Measurements from ENCODE around the gene MS4A18. TPM values are rescaled to one million over a fixed set of nuclear protein-coding genes. Genes with fewer than 3 reads are reported as not detected.
"Not testable (repeated sequence)": the region's sequence is repeated elsewhere in the genome, so short reads cannot be mapped to it uniquely, and the experiment has no call there.

Gene MS4A18
- total RNA-seq (2014; rRNA removed; shearing (Covaris generic)) = not detected in 2 replicates

DNA sequence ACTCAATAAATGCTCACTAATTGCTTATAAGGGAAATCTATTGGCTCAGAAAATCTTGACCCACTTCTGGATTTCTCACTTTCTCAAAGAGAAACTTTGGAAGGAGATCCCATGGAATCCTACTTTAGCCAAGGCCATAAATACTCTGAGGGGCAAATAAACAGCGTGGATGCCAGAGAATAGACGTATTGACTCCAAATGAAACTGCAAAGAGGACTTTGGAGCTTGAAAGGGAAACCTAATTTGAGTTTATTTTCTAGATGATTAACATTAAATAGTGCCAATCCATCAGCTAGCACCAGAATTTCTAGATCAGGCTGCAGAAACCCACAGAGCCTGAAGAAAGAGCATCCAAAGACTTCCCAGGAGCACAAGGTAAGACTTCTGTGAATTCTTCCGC lies at the start of gene MS4A18:
Gene MS4A18 (plus strand): TSS at position 301 of the 400 bp plus-strand sequence.
- Histone ChIP-seq H3K4me3 (no peak within 1 kb of the TSS), H3K4me1 (no peaks in the 10 kb centered on the region), H3K9me3 (replicated peaks) (no peaks in the 10 kb centered on the region), H3K36me3 (no peaks in the 10 kb centered on the region), H3K27ac (no peak within 1 kb of the TSS), H3K27me3 (no peaks in the 10 kb centered on the region; the same call in 1 of the 2 replicates)
- no peak for DNase-seq

- not testable (repeated sequence) for DNase-seq; H3K36me3 ChIP-seq; H3K4me1 ChIP-seq; H3K27me3 ChIP-seq; H3K27ac ChIP-seq; H3K4me3 ChIP-seq; H3K9me3 ChIP-seq (replicated peaks)
Observed at GRCh38 chr11:60678231-60678630, 46.3 kb upstream of the MS4A18 start.

GRCh38 chr11:60679879-60680278 lies 44.6 kb upstream of the MS4A18 start:
- no peaks in the 10 kb centered on the region for H3K36me3 ChIP-seq
- H3K9me3 ChIP-seq (replicated peaks) = no peaks in the 10 kb centered on the region
- no peaks in the 10 kb centered on the region for H3K27me3 ChIP-seq
- no peak overlapping the region for H3K27ac ChIP-seq
- H3K4me1 ChIP-seq = no peaks in the 10 kb centered on the region
- no peak for DNase-seq
- H3K4me3 ChIP-seq = no peak overlapping the region

- DNase-seq = no peak
- Histone ChIP-seq H3K4me3 (no peak overlapping the region), H3K36me3 (no peaks in the 10 kb centered on the region), H3K27me3 (no peaks in the 10 kb centered on the region), H3K9me3 (replicated peaks) (no peaks in the 10 kb centered on the region), H3K27ac (no peak overlapping the region), H3K4me1 (no peaks in the 10 kb centered on the region)
Observed at GRCh38 chr11:60680455-60681119, 43.9 kb upstream of the MS4A18 start.

DNA sequence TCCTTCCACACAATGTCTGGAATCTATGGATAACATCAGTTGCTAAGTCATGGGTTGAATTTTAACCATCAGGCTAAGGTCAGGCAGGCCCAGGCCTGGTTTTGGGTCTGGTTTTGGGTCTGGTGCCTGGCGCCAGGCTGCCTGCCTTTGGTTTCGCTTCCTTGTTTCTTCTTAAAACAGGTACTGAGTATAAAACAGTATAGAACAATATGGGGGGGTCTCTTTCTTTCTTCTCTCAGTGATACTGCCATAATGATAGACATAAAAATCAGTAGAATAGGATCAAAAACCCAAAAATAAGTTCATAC lies 40.0 kb upstream of the MS4A18 start:
- not testable (repeated sequence) for H3K9me3 ChIP-seq (replicated peaks); H3K36me3 ChIP-seq; H3K27me3 ChIP-seq; DNase-seq; H3K4me3 ChIP-seq; H3K27ac ChIP-seq; H3K4me1 ChIP-seq

DNA sequence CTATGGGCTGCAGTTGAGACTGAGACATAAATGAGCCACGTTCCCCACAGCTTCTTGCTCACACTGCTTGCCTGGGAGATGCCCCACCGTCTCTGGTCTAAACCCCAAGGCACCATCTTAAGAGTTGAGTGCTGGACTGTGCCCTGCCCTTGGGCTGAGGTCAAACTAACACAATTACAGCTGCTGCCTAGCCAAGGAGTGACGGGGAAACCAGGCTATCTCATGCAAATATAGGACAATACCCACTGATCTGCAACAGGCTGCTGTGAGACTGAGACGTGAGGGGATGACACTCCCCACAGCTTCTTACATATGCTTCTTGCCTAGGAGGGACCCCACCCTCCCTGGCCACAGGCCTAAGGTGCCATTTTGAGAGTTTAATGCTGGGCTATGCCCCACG lies 32.9 kb upstream of the MS4A18 start:
- H3K4me1 ChIP-seq = no peaks in the 10 kb centered on the region
- H3K4me3 ChIP-seq = no peak overlapping the region
- no peaks in the 10 kb centered on the region for H3K36me3 ChIP-seq
- no peak for DNase-seq
- no peaks in the 10 kb centered on the region for H3K27me3 ChIP-seq
- H3K27ac ChIP-seq = no peak overlapping the region
- H3K9me3 ChIP-seq (replicated peaks) = no peaks in the 10 kb centered on the region

DNA sequence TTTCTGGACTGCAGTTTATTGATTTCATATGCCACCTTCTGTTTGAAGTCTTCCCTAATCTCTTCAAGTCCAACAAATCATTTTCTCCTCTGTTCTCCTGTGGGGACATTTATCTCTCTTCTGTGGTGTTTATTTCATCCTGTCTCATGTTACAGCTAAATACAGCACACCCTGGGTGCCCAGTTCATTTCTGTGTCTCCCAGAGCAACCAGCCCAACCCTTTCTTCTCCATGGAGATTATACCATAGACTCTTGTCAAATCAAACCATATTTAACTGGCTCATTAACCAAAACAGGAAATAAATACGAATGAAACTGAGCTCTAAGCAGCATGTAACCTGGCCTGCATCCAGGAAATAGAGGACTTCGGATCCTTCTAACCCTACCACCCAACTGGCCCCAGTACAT lies 25.2 kb upstream of the MS4A18 start, which contains the start of gene MS4A8:
Gene MS4A8 (plus strand): TSS at position 329 of the 408 bp plus-strand sequence. CDS start 1,249 bp downstream, outside the sequence.
- Histone ChIP-seq H3K27me3 (no peaks in the 10 kb centered on the region), H3K4me3 (no peak within 1 kb of the TSS), H3K9me3 (replicated peaks) (no peaks in the 10 kb centered on the region), H3K27ac (no peak within 1 kb of the TSS), H3K4me1 (no peaks in the 10 kb centered on the region), H3K36me3 (no peaks in the 10 kb centered on the region)
- peak in 1 of 2 experiments; percentile 9 for DNase-seq

DNA sequence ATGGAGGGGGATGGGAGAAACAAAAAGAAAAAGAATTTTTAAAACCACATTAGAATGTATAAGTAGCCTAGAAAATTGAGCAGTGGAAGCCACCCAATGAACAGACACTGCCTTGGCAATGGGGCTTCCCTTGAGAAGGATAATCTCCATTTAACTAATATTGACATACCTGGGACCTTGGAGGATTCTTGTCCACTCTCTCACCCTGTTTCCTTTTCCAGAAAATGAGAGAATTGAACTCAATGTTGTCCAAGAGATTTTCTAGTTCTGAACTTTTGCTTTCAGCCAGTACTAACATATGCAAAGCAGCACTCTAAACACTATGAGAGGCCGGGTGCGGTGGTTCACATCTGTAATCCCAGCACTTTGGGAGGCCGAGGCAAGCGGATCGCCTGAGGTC lies 24.6 kb upstream of the MS4A18 start:
- Histone ChIP-seq H3K4me1 (no peaks in the 10 kb centered on the region), H3K27ac (no peak overlapping the region), H3K27me3 (no peaks in the 10 kb centered on the region), H3K4me3 (no peak overlapping the region), H3K36me3 (no peaks in the 10 kb centered on the region), H3K9me3 (replicated peaks) (no peaks in the 10 kb centered on the region)
- no peak for DNase-seq

GRCh38 chr11:60700689-60701468 lies 23.6 kb upstream of the MS4A18 start:
- Histone ChIP-seq H3K36me3 (no peaks in the 10 kb centered on the region), H3K4me3 (no peak overlapping the region), H3K4me1 (no peaks in the 10 kb centered on the region), H3K9me3 (replicated peaks) (no peaks in the 10 kb centered on the region), H3K27ac (no peak overlapping the region), H3K27me3 (no peaks in the 10 kb centered on the region)
- DNase-seq = peak in 1 of 2 experiments; percentile 34

GRCh38 chr11:60701469-60701818 lies 23.1 kb upstream of the MS4A18 start:
- no peaks in the 10 kb centered on the region for H3K9me3 ChIP-seq (replicated peaks)
- no peaks in the 10 kb centered on the region for H3K4me1 ChIP-seq
- H3K36me3 ChIP-seq = no peaks in the 10 kb centered on the region
- H3K27me3 ChIP-seq = no peaks in the 10 kb centered on the region
- H3K4me3 ChIP-seq = no peak overlapping the region
- no peak for DNase-seq
- H3K27ac ChIP-seq = no peak overlapping the region

DNA sequence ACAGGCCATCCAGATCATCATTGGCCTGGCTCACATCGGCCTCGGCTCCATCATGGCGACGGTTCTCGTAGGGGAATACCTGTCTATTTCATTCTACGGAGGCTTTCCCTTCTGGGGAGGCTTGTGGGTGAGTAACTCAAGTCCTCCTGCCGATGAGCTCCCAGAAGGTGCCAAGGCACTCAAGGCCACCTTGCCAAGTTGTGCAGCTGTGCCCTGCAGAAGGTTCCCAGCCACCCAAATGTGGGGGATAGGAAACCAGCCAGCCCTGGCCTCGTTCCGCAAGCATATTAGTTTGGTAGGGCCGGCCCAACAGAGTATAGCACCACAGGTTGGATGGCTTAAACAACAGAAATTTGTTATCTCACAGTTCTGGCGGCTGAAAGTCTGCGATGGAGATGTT lies 21.1 kb upstream of the MS4A18 start:
- H3K4me3 ChIP-seq = no peak overlapping the region
- H3K9me3 ChIP-seq (replicated peaks) = no peaks in the 10 kb centered on the region
- H3K36me3 ChIP-seq = no peaks in the 10 kb centered on the region
- DNase-seq = no peak
- H3K27me3 ChIP-seq = no peaks in the 10 kb centered on the region
- H3K27ac ChIP-seq = no peak overlapping the region
- no peaks in the 10 kb centered on the region for H3K4me1 ChIP-seq

DNA sequence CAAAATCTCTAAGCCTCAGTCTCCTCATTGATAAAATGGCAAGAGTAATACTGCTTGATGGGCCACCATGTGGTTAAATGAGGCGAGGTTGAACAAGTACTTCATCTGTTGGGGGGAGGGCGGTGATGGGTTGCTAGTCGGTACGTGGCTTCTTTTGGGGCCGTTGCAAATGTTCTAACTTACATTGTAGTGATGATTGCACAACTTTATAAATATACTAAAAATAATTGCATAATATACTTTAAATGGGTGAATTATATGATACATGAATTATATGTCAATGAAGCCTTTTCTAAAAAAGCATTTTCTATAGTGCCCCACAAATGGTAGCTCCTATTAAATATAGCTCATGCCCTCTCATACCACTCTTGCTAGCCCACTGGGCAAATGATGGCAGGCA lies 18.6 kb upstream of the MS4A18 start:
- no peaks in the 10 kb centered on the region for H3K36me3 ChIP-seq
- no peak for DNase-seq
- H3K27ac ChIP-seq = no peak overlapping the region
- H3K9me3 ChIP-seq (replicated peaks) = no peaks in the 10 kb centered on the region
- H3K4me3 ChIP-seq = no peak overlapping the region
- no peaks in the 10 kb centered on the region for H3K4me1 ChIP-seq
- no peaks in the 10 kb centered on the region for H3K27me3 ChIP-seq

- DNase-seq = no peak
- Histone ChIP-seq H3K9me3 (replicated peaks) (no peaks in the 10 kb centered on the region), H3K4me1 (no peaks in the 10 kb centered on the region), H3K27me3 (no peaks in the 10 kb centered on the region), H3K36me3 (no peaks in the 10 kb centered on the region), H3K27ac (no peak overlapping the region), H3K4me3 (no peak overlapping the region)
Observed at GRCh38 chr11:60706931-60707330, 17.6 kb upstream of the MS4A18 start.

GRCh38 chr11:60710482-60710881 lies 14.0 kb upstream of the MS4A18 start:
- no peaks in the 10 kb centered on the region for H3K9me3 ChIP-seq (replicated peaks)
- H3K4me3 ChIP-seq = no peak overlapping the region
- DNase-seq = no peak
- no peak overlapping the region for H3K27ac ChIP-seq
- H3K27me3 ChIP-seq = no peaks in the 10 kb centered on the region
- H3K36me3 ChIP-seq = no peaks in the 10 kb centered on the region
- H3K4me1 ChIP-seq = no peaks in the 10 kb centered on the region

DNA sequence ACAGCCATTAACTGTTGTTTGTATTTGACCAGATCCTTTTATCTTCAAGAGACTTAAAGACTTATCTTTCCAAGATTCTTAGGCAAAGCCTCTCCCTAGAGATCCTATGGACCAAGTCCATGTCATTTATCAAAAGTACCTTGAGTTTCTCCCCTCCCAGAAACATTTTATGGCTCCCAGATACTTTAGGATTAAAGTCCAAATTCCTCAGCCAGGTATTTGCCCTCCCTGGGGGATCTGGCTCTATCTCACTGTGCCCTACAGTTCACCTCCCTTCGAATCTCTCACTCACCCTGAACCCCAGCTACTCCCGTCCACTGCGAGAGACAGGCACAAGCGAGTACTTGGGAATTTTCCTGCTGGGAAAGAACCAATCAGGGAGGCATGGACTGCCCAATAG lies 13.2 kb upstream of the MS4A18 start:
- H3K36me3 ChIP-seq = no peaks in the 10 kb centered on the region
- DNase-seq = no peak
- H3K27ac ChIP-seq = no peak overlapping the region
- H3K4me3 ChIP-seq = no peak overlapping the region
- no peaks in the 10 kb centered on the region for H3K9me3 ChIP-seq (replicated peaks)
- H3K4me1 ChIP-seq = no peaks in the 10 kb centered on the region
- H3K27me3 ChIP-seq = no peaks in the 10 kb centered on the region

GRCh38 chr11:60713423-60713822 lies 11.1 kb upstream of the MS4A18 start:
- not testable (repeated sequence) for H3K36me3 ChIP-seq; H3K27me3 ChIP-seq; DNase-seq; H3K4me1 ChIP-seq; H3K27ac ChIP-seq; H3K4me3 ChIP-seq; H3K9me3 ChIP-seq (replicated peaks)

Measured in SJCRH30 (cell line).